ENCODE measurements around the gene RBM7.

DNA sequence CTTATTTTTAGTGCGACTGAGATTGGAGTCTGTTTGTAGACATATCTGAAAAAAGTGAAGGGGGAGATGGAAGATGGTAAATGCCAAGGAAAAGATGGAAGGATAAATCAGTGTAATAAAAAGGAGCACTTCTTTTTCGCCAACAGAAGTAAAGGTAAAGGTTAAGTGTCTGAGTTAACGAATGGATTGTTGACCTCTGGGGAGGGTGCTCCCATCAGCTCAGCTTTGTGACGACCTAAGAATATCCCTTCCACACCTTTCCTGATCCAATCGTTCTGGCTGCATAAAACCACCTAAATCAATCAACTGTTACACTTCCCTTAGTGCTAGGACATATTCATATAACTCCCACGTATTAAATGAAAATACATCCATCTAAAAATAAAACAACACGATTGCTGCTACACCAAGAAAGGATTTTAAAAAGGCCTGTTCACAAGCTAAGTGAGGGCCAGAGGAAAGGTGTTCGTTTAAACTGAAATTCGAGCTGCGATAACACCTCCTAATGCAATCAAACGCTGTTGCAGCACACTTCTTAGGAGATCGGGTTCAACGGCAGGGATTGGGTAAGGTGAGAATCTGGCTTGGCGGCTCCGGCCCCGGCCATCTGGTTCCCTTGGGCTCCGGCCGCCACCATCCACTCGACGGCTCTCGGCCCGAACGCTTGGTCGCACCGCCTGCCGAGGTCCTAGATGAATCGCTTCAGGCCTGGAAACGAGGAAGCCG is 813 bp upstream of the RBM7 start:
- TF ChIP-seq EP300 (IDR thresholded peaks at IDR 0.05; ENCODE audit: low read depth), result no peak
- TF ChIP-seq POLR2A (IDR thresholded peaks at IDR 0.05), result no peak
